Measurements from ENCODE around the gene DHRSX. TPM values are rescaled to one million over a fixed set of nuclear protein-coding genes. Genes with fewer than 3 reads are reported as not detected.
"Not testable (repeated sequence)": the region's sequence is repeated elsewhere in the genome, so short reads cannot be mapped to it uniquely, and the experiment has no call there.

Gene DHRSX
- total RNA-seq, 2 donors from 2014 or later: 19.9 to 21.9 TPM

GRCh38 chrX:2478546-2479419 lies 22.0 kb downstream of the DHRSX start:
- Histone ChIP-seq H3K9me3 (no peaks in the 10 kb centered on the region), H3K36me3 (no peaks in the 10 kb centered on the region), H3K4me3 (no peak overlapping the region), H3K27me3 (no peaks in the 10 kb centered on the region), H3K27ac (no peak overlapping the region), H3K4me1 (peaks cover 0 to 2% of the 10 kb centered on the region in 2 donors)
- TF ChIP-seq CTCF (IDR thresholded peaks at IDR 0.05): no peak
- DNase-seq (ENCODE audit: low spot score): no peak

GRCh38 chrX:2477313-2477712 lies 23.5 kb downstream of the DHRSX start:
- not testable (repeated sequence) for H3K4me3 ChIP-seq; H3K36me3 ChIP-seq; H3K9me3 ChIP-seq; DNase-seq (ENCODE audit: low spot score); H3K27ac ChIP-seq; H3K4me1 ChIP-seq; H3K27me3 ChIP-seq

- Histone ChIP-seq H3K4me1 (no peaks in the 10 kb centered on the region), H3K27me3 (no peaks in the 10 kb centered on the region), H3K27ac (no peak overlapping the region), H3K36me3 (no peaks in the 10 kb centered on the region), H3K4me3 (no peak overlapping the region), H3K9me3 (no peaks in the 10 kb centered on the region)
- TF ChIP-seq CTCF (IDR thresholded peaks at IDR 0.05): no peak
- DNase-seq (ENCODE audit: low spot score): no peak
Measured at GRCh38 chrX:2474963-2475726, 25.6 kb downstream of the DHRSX start.

- TF ChIP-seq CTCF (IDR thresholded peaks at IDR 0.05): no peak
- Histone ChIP-seq H3K4me3 (no peak overlapping the region), H3K36me3 (no peaks in the 10 kb centered on the region), H3K27ac (no peak overlapping the region), H3K27me3 (no peaks in the 10 kb centered on the region), H3K9me3 (no peaks in the 10 kb centered on the region), H3K4me1 (no peaks in the 10 kb centered on the region)
- DNase-seq (ENCODE audit: low spot score): no peak
Measured at GRCh38 chrX:2474280-2474962, 26.4 kb downstream of the DHRSX start.

- H3K9me3 ChIP-seq; H3K4me3 ChIP-seq; H3K27ac ChIP-seq; H3K27me3 ChIP-seq; H3K36me3 ChIP-seq; DNase-seq (ENCODE audit: low spot score); H3K4me1 ChIP-seq: not testable (repeated sequence)
Measured at GRCh38 chrX:2473064-2473463, 27.7 kb downstream of the DHRSX start.

GRCh38 chrX:2471641-2472040 lies 29.1 kb downstream of the DHRSX start:
- Histone ChIP-seq H3K36me3 (no peaks in the 10 kb centered on the region), H3K4me1 (no peaks in the 10 kb centered on the region), H3K4me3 (no peak overlapping the region), H3K27ac (no peak overlapping the region), H3K27me3 (no peaks in the 10 kb centered on the region), H3K9me3 (no peaks in the 10 kb centered on the region)
- TF ChIP-seq CTCF (IDR thresholded peaks at IDR 0.05): no peak
- no peak for DNase-seq (ENCODE audit: low spot score)

GRCh38 chrX:2471126-2471525 lies 29.6 kb downstream of the DHRSX start:
- not testable (repeated sequence) for DNase-seq (ENCODE audit: low spot score); H3K9me3 ChIP-seq; H3K4me3 ChIP-seq; H3K4me1 ChIP-seq; H3K27me3 ChIP-seq; H3K36me3 ChIP-seq; H3K27ac ChIP-seq

- H3K27me3 ChIP-seq; H3K4me1 ChIP-seq; DNase-seq (ENCODE audit: low spot score); H3K4me3 ChIP-seq; H3K9me3 ChIP-seq; H3K36me3 ChIP-seq; H3K27ac ChIP-seq: not testable (repeated sequence)
Measured at GRCh38 chrX:2469852-2470251, 30.9 kb downstream of the DHRSX start.

Data from right atrium auricular region (tissue), 2 donors.